NCI-H69 (cell line): ENCODE results near the gene ADGRE3.
"Not testable (repeated sequence)": the region's sequence is repeated elsewhere in the genome, so short reads cannot be mapped to it uniquely, and the experiment has no call there.

Experiments
- DNase-seq: peaks from one replicate; lab custom pipeline; 2025; lab: John Stamatoyannopoulos, UW

The ADGRE3 gene

GRCh38 chr19:14669940-14670339, 4.7 kb downstream of the ADGRE3 start:
- no peak for DNase-seq

GRCh38 chr19:14661372-14661924, 13.2 kb downstream of the ADGRE3 start:
- DNase-seq: no peak

GRCh38 chr19:14659874-14660489, 14.7 kb downstream of the ADGRE3 start:
- no peak for DNase-seq

- no peak for DNase-seq
Observed at GRCh38 chr19:14655726-14656125, 18.9 kb downstream of the ADGRE3 start.

DNA sequence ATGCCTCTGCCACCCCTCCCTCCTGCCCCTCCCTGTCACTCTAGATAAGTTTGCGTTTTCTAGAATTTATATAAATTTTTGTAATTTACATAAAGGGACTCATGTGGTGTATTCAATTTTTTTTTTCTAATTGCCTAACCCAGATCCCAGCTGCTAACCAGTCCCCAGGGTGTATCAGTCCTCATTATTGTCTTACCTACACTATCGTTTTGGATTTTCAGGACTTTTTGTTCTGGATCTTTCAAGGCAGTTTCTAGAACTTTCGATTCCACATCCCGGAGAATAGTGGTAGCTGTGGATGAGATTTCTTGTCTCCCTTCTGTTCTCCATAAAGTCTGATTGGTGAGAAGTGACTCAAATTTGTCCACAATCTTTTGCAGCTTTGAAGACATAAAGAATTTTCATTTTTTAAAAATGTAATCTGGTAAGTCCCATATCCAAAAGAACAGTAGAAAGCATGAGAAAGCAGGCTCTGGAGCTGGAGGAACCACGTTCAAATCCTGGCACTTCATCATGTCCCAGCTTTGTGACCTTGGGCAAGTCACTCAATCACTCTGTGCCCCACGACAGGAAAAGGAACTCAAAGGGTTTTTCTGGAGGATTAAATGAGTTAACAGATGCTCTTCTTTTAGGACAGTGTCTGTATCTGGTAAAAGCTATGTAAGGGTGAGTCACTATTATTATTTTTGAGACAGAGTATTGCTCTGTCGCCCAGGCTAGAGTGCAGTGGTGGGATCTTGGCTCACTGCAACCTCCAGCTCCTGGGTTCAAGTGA, 19.7 kb downstream of the ADGRE3 start:
- no peak for DNase-seq

GRCh38 chr19:14650161-14650560, 24.5 kb downstream of the ADGRE3 start:
- no peak for DNase-seq

GRCh38 chr19:14649020-14649419, 25.6 kb downstream of the ADGRE3 start:
- no peak for DNase-seq

- DNase-seq: no peak
Observed at GRCh38 chr19:14648506-14648905, 26.1 kb downstream of the ADGRE3 start.

DNA sequence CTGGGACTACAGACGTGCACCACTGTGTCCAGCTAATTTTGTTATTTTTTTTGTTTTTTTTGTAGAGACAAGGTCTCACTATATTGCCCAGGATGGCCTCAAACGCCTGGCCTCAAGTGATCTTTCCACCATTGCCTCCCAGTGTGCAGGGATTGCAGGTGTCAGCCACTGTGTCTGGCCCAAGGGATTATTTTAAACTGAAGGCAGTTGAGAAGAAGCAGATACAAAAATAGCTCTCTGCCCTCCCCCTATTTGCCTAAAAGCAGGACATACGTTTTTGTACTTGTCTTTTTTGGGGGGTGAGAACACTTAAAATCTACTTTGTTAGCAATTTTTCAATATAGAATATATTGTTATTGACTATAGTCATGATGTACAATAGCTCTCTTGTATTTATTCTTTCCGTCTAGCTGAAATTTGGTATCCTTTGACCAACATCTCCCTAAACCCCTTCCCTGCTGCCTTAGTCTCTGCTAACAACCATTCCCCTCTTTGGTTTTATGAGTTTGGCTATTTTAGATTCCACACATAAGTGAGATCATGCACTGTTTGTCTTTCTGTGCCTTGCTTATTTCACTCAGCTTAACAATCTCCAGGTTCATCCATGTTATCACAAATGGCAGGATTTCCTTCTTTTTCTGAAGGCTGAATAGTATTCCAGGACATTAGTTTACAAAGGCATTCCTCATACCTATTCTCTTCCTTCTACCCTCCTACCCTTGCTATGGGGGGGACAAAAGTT, 34.9 kb downstream of the ADGRE3 start:
- no peak for DNase-seq

GRCh38 chr19:14632286-14632685, 42.4 kb downstream of the ADGRE3 start:
- DNase-seq: no peak

- no peak for DNase-seq
Observed at GRCh38 chr19:14629557-14629956, 45.1 kb downstream of the ADGRE3 start.

- not testable (repeated sequence) for DNase-seq
Observed at GRCh38 chr19:14624491-14624890, 50.2 kb downstream of the ADGRE3 start.

DNA sequence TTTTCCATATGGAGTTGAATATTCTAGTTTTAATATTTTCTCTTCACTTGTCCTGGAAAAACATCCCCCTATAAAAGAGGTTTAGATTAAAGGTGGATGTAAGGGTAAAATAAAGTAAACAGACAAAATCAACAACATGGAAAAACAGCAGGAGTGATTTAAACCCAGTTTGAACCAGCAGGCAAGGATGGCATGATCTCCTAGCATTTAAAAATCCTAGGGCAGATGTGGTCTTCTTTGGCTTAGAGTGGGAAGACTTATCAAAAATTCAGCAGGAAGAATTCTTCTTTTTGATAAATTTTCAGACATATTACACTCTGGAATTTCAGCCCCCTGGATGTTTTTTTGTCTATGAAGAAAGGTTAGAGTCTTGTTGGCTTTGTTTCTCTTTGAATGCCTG, 55.2 kb downstream of the ADGRE3 start:
- no peak for DNase-seq

GRCh38 chr19:14616407-14616806, 58.2 kb downstream of the ADGRE3 start:
- no peak for DNase-seq

- DNase-seq: no peak
Observed at GRCh38 chr19:14615623-14616022, 59.0 kb downstream of the ADGRE3 start.

- no peak for DNase-seq
Observed at GRCh38 chr19:14614099-14614412, 60.6 kb downstream of the ADGRE3 start.

- not testable (repeated sequence) for DNase-seq
Observed at GRCh38 chr19:14613399-14614098, 61.1 kb downstream of the ADGRE3 start.

- no peak for DNase-seq
Observed at GRCh38 chr19:14612657-14613056, 62.0 kb downstream of the ADGRE3 start.

DNA sequence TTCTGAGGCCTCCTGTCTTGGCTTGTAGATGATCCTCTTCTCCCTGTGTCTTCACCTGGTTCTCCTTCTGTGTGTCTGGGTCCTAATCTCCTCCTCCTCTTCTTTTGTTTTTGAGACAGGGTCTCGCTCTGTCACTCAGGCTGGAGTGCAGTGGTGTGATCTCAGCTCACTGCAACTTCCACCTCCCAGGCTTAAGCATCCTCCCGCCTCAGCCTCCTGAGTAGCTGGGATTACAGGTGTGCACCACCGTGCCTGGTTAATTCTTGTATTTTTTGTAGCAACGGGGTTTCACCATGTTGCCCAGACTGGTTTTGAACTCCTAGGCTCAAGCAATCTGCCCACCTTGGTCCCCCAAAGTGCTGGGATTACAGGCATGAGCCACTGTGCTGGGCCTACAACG, 62.4 kb downstream of the ADGRE3 start:
- not testable (repeated sequence) for DNase-seq

DNA sequence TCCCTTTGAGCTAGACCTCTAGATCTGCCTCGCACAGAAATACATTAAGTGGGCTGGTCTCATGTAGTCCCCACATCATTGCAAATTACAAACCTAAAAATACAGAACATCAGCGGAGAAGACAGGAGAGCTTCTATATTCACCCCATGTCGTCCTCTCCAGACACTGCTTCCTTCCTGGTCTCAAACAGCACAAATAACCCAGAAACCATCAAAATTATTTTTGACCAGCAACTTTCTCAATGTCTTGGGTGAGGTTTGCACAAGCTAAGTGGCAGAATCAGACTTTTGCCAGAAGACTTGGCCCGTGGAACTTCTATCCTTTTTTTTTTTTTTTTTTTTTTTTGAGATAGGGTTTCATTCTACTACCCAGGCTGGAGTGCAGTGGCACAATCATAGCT, 63.6 kb downstream of the ADGRE3 start:
- DNase-seq: no peak

- DNase-seq: no peak
Observed at GRCh38 chr19:14606627-14607026, 68.0 kb downstream of the ADGRE3 start.

DNA sequence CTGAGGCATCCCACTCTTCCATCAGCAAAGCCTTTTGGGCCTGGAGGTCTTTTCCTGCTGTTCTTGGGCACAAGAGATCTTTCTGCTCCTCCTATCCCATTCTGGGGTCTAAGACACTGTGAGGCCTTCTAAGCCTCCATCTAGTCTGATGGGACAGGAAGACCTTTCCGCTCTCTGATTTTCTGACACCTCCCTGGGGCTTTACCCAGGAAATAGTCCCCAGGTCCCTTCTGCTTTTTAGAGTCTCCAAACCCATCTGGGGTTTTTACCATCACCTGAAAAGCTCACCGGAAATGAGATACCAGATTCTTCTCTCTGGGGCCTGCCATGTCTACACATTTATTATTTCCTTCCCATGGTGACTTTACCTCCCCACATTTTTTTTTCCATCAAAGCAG, 70.7 kb downstream of the ADGRE3 start:
- DNase-seq: no peak
